ENCODE results near the gene LSAMP. TPM values are rescaled to one million over a fixed set of nuclear protein-coding genes. Genes with fewer than 3 reads are reported as not detected.

The LSAMP gene
- total and polyA plus RNA-seq, 2 of the 4 experiments (the other 2 are of a cell fraction) = 7.9 to 8.0 TPM

DNA sequence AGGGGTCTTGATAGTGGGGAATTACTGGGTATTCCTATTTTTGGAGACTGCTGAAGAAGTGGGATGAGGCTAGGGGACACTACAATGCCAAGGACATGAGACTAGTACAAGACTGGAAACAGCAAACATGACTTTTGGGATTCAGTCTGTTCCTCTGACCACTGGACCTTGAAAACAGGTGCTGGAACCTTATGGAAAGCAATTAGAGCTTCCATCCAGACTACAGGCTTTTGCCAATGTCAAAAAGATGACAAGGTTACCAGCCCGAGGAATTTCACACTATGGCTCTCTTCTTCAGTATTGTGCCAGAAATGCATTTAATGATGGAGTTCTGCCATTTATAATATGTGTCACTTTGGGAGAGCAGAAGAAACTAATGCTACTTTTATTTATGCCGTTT, 539.4 kb downstream of the LSAMP start:
- dilution Hi-C loops (cut with HindIII; ENCODE audit: low sequenced_read_pairs, unreplicated experiment) = no loop called here
- Histone ChIP-seq H4K8ac (ENCODE audit: low read depth in 2 of 2, low read length in 2 of 2) (no peak overlapping the region), H3K4ac (ENCODE audit: low read depth, low read length) (no peak overlapping the region), H2BK20ac (ENCODE audit: low read depth, low read length) (no peak overlapping the region), H4K20me1 (ENCODE audit: insufficient read depth, low read length) (no peaks in the 10 kb centered on the region), H2AFZ (replicated peaks; ENCODE audit: low read length, poor library complexity) (no peak overlapping the region), H3K36me3 (ENCODE audit: control insufficient read depth, insufficient read depth, low read length) (no peaks in the 10 kb centered on the region), H2BK15ac (ENCODE audit: low read depth, low read length) (no peak overlapping the region), H3K4me2 (ENCODE audit: low read depth, low read length) (no peak overlapping the region), H3K79me1 (ENCODE audit: low read depth in 1 of 2, low read length in 2 of 2) (no peaks in the 10 kb centered on the region), H3K56ac (ENCODE audit: extremely low read depth, insufficient read depth, low read length) (no peak overlapping the region), H3K9me3 (ENCODE audit: control insufficient read depth, insufficient read depth, low read length) (no peaks in the 10 kb centered on the region), H2AK9ac (replicated peaks; ENCODE audit: low read depth, low read length, poor library complexity) (no peak overlapping the region), H3K9ac (ENCODE audit: low read depth, low read length) (no peak overlapping the region), H3K4me1 (ENCODE audit: control insufficient read depth, insufficient read depth, low read length) (no peaks in the 10 kb centered on the region), H3K27me3 (ENCODE audit: control insufficient read depth, insufficient read depth, low read length) (no peaks in the 10 kb centered on the region; the same call in 1 of the 2 replicates), H3K4me3 (ENCODE audit: insufficient read depth, low read depth, low read length) (no peak overlapping the region), H3K9me1 (ENCODE audit: insufficient read depth, low read length) (no peaks in the 10 kb centered on the region), H3K14ac (replicated peaks; ENCODE audit: low read depth, low read length) (no peak overlapping the region), H2BK120ac (ENCODE audit: low read depth, low read length) (no peak overlapping the region), H3K23ac (ENCODE audit: low read depth, low read length) (no peak overlapping the region), H4K5ac (ENCODE audit: low read depth, low read length) (no peak overlapping the region), H2BK5ac (ENCODE audit: low read depth, low read length, poor library complexity, severe bottlenecking) (no peak overlapping the region), H3K18ac (ENCODE audit: low read depth, low read length) (no peak overlapping the region), H3K27ac (ENCODE audit: insufficient read depth, low read length) (no peak overlapping the region), H2AK5ac (ENCODE audit: low read depth, low read length) (no peak overlapping the region), H4K91ac (ENCODE audit: insufficient read depth, low read depth, low read length) (no peak overlapping the region)
- in situ Hi-C loops (cut with MboI; ENCODE audit: low sequenced_read_pairs) = no loop called here
- intact Hi-C loops (cut with micrococcal nuclease) = no loop called here
- WGBS, 2 experiments (ENCODE audit: extremely low coverage in 2 of 2, insufficient read length in 1 of 2) = no CpG with 5 or more reads among the region's 2 CpGs
- TF ChIP-seq, protein P1, sequence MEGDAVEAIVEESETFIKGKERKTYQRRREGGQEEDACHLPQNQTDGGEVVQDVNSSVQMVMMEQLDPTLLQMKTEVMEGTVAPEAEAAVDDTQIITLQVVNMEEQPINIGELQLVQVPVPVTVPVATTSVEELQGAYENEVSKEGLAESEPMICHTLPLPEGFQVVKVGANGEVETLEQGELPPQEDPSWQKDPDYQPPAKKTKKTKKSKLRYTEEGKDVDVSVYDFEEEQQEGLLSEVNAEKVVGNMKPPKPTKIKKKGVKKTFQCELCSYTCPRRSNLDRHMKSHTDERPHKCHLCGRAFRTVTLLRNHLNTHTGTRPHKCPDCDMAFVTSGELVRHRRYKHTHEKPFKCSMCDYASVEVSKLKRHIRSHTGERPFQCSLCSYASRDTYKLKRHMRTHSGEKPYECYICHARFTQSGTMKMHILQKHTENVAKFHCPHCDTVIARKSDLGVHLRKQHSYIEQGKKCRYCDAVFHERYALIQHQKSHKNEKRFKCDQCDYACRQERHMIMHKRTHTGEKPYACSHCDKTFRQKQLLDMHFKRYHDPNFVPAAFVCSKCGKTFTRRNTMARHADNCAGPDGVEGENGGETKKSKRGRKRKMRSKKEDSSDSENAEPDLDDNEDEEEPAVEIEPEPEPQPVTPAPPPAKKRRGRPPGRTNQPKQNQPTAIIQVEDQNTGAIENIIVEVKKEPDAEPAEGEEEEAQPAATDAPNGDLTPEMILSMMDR (conservative IDR thresholded peaks at IDR 0.05; ENCODE audit: low read depth, low read length) = no peak
- TF ChIP-seq CHD1 (IDR thresholded peaks at IDR 0.05; ENCODE audit: low read depth, low read length) (no peak), ELK1 (IDR thresholded peaks at IDR 0.05; ENCODE audit: borderline replicate concordance, low read depth, low read length) (no peak), FOS (IDR thresholded peaks at IDR 0.05; ENCODE audit: low read depth, low read length) (no peak), RAD21 (IDR thresholded peaks at IDR 0.05; ENCODE audit: low read length) (no peak), RCOR1 (IDR thresholded peaks at IDR 0.05; ENCODE audit: insufficient replicate concordance, low read length) (no peak), POLR2A (IDR thresholded peaks at IDR 0.05; ENCODE audit: low read depth, low read length) (no peak)
- DNase-seq (no peak), ATAC-seq (ENCODE audit: low read depth) (no peak)
- POLR2A ChIA-PET (ENCODE audit: unreplicated experiment) = no interaction called here
- CTCF ChIA-PET = no interaction called here
- BruUV-seq (replicated peaks) = no TSS peak
